Measurements from ENCODE around the gene TIMP1.
"Not testable (repeated sequence)": the region's sequence is repeated elsewhere in the genome, so short reads cannot be mapped to it uniquely, and the experiment has no call there.

The TIMP1 gene

GRCh38 chrX:47603125-47603524, 20.9 kb downstream of the TIMP1 start:
- H3K27ac ChIP-seq (ENCODE audit: low read depth, low read length); H3K36me3 ChIP-seq (ENCODE audit: control insufficient read depth in 1 of 2, insufficient read depth in 2 of 2, low read length in 2 of 2); H3K4me3 ChIP-seq (ENCODE audit: low read depth in 1 of 2, low read length in 2 of 2); H3K9me3 ChIP-seq (ENCODE audit: control insufficient read depth in 1 of 2, low read length in 2 of 2); H3K9ac ChIP-seq (ENCODE audit: low read depth in 1 of 2, low read length in 2 of 2); H3K27me3 ChIP-seq (ENCODE audit: control insufficient read depth in 1 of 2, insufficient read depth in 2 of 2, low read length in 2 of 2); H3K4me1 ChIP-seq (ENCODE audit: control insufficient read depth in 1 of 2, insufficient read depth in 2 of 2, low read length in 2 of 2): not testable (repeated sequence)

GRCh38 chrX:47605024-47605423, 22.8 kb downstream of the TIMP1 start:
- H3K27me3 ChIP-seq (ENCODE audit: control insufficient read depth in 1 of 2, insufficient read depth in 2 of 2, low read length in 2 of 2) = no peaks in the 10 kb centered on the region
- H3K9ac ChIP-seq (ENCODE audit: low read depth in 1 of 2, low read length in 2 of 2) = no peak overlapping the region
- no peak overlapping the region for H3K27ac ChIP-seq (ENCODE audit: low read depth, low read length)
- no peaks in the 10 kb centered on the region for H3K9me3 ChIP-seq (ENCODE audit: control insufficient read depth in 1 of 2, low read length in 2 of 2)
- H3K36me3 ChIP-seq (ENCODE audit: control insufficient read depth in 1 of 2, insufficient read depth in 2 of 2, low read length in 2 of 2) = no peaks in the 10 kb centered on the region
- H3K4me3 ChIP-seq (ENCODE audit: low read depth in 1 of 2, low read length in 2 of 2) = no peak overlapping the region
- H3K4me1 ChIP-seq (ENCODE audit: control insufficient read depth in 1 of 2, insufficient read depth in 2 of 2, low read length in 2 of 2) = no peaks in the 10 kb centered on the region

GRCh38 chrX:47607091-47607490, 24.9 kb downstream of the TIMP1 start:
- H3K27me3 ChIP-seq (ENCODE audit: control insufficient read depth in 1 of 2, insufficient read depth in 2 of 2, low read length in 2 of 2) = no peaks in the 10 kb centered on the region
- no peaks in the 10 kb centered on the region for H3K9me3 ChIP-seq (ENCODE audit: control insufficient read depth in 1 of 2, low read length in 2 of 2)
- H3K4me3 ChIP-seq (ENCODE audit: low read depth in 1 of 2, low read length in 2 of 2) = no peak overlapping the region
- no peak overlapping the region for H3K27ac ChIP-seq (ENCODE audit: low read depth, low read length)
- H3K9ac ChIP-seq (ENCODE audit: low read depth in 1 of 2, low read length in 2 of 2) = no peak overlapping the region
- no peaks in the 10 kb centered on the region for H3K36me3 ChIP-seq (ENCODE audit: control insufficient read depth in 1 of 2, insufficient read depth in 2 of 2, low read length in 2 of 2)
- no peaks in the 10 kb centered on the region for H3K4me1 ChIP-seq (ENCODE audit: control insufficient read depth in 1 of 2, insufficient read depth in 2 of 2, low read length in 2 of 2)

- Histone ChIP-seq H3K36me3 (ENCODE audit: control insufficient read depth in 1 of 2, insufficient read depth in 2 of 2, low read length in 2 of 2) (no peaks in the 10 kb centered on the region), H3K27ac (ENCODE audit: low read depth, low read length) (no peak overlapping the region), H3K9ac (ENCODE audit: low read depth in 1 of 2, low read length in 2 of 2) (no peak overlapping the region), H3K9me3 (ENCODE audit: control insufficient read depth in 1 of 2, low read length in 2 of 2) (no peaks in the 10 kb centered on the region), H3K4me1 (ENCODE audit: control insufficient read depth in 1 of 2, insufficient read depth in 2 of 2, low read length in 2 of 2) (no peaks in the 10 kb centered on the region), H3K4me3 (ENCODE audit: low read depth in 1 of 2, low read length in 2 of 2) (no peak overlapping the region), H3K27me3 (ENCODE audit: control insufficient read depth in 1 of 2, insufficient read depth in 2 of 2, low read length in 2 of 2) (no peaks in the 10 kb centered on the region)
Measured at GRCh38 chrX:47608130-47608810, 26.0 kb downstream of the TIMP1 start.

- no peaks in the 10 kb centered on the region for H3K27me3 ChIP-seq (ENCODE audit: control insufficient read depth in 1 of 2, insufficient read depth in 2 of 2, low read length in 2 of 2)
- no peak overlapping the region for H3K9ac ChIP-seq (ENCODE audit: low read depth in 1 of 2, low read length in 2 of 2)
Measured at GRCh38 chrX:47610511-47610910, 28.3 kb downstream of the TIMP1 start.

GRCh38 chrX:47611489-47611888, 29.3 kb downstream of the TIMP1 start:
- H3K27me3 ChIP-seq (ENCODE audit: control insufficient read depth in 1 of 2, insufficient read depth in 2 of 2, low read length in 2 of 2) = no peaks in the 10 kb centered on the region
- no peaks in the 10 kb centered on the region for H3K4me1 ChIP-seq (ENCODE audit: control insufficient read depth in 1 of 2, insufficient read depth in 2 of 2, low read length in 2 of 2)
- no peak overlapping the region for H3K27ac ChIP-seq (ENCODE audit: low read depth, low read length)
- no peak overlapping the region for H3K4me3 ChIP-seq (ENCODE audit: low read depth in 1 of 2, low read length in 2 of 2)
- H3K9ac ChIP-seq (ENCODE audit: low read depth in 1 of 2, low read length in 2 of 2) = no peak overlapping the region
- no peaks in the 10 kb centered on the region for H3K9me3 ChIP-seq (ENCODE audit: control insufficient read depth in 1 of 2, low read length in 2 of 2)
- H3K36me3 ChIP-seq (ENCODE audit: control insufficient read depth in 1 of 2, insufficient read depth in 2 of 2, low read length in 2 of 2) = no peaks in the 10 kb centered on the region

More at GRCh38 chrX:47610511-47610910, 28.3 kb downstream of the TIMP1 start:
- H3K36me3 ChIP-seq (ENCODE audit: control insufficient read depth in 1 of 2, insufficient read depth in 2 of 2, low read length in 2 of 2) = no peaks in the 10 kb centered on the region
- H3K4me3 ChIP-seq (ENCODE audit: low read depth in 1 of 2, low read length in 2 of 2) = no peak overlapping the region
- H3K9me3 ChIP-seq (ENCODE audit: control insufficient read depth in 1 of 2, low read length in 2 of 2) = no peaks in the 10 kb centered on the region
- no peak overlapping the region for H3K27ac ChIP-seq (ENCODE audit: low read depth, low read length)
- no peaks in the 10 kb centered on the region for H3K4me1 ChIP-seq (ENCODE audit: control insufficient read depth in 1 of 2, insufficient read depth in 2 of 2, low read length in 2 of 2)

- Histone ChIP-seq H3K9ac (ENCODE audit: low read depth in 1 of 2, low read length in 2 of 2) (no peak overlapping the region), H3K27me3 (ENCODE audit: control insufficient read depth in 1 of 2, insufficient read depth in 2 of 2, low read length in 2 of 2) (no peaks in the 10 kb centered on the region), H3K36me3 (ENCODE audit: control insufficient read depth in 1 of 2, insufficient read depth in 2 of 2, low read length in 2 of 2) (no peaks in the 10 kb centered on the region), H3K4me1 (ENCODE audit: control insufficient read depth in 1 of 2, insufficient read depth in 2 of 2, low read length in 2 of 2) (no peaks in the 10 kb centered on the region), H3K4me3 (ENCODE audit: low read depth in 1 of 2, low read length in 2 of 2) (no peak overlapping the region), H3K9me3 (ENCODE audit: control insufficient read depth in 1 of 2, low read length in 2 of 2) (no peaks in the 10 kb centered on the region), H3K27ac (ENCODE audit: low read depth, low read length) (no peak overlapping the region)
Measured at GRCh38 chrX:47611926-47612325, 29.7 kb downstream of the TIMP1 start.

- Histone ChIP-seq H3K27me3 (ENCODE audit: control insufficient read depth in 1 of 2, insufficient read depth in 2 of 2, low read length in 2 of 2) (no peaks in the 10 kb centered on the region), H3K27ac (ENCODE audit: low read depth, low read length) (no peak overlapping the region), H3K4me3 (ENCODE audit: low read depth in 1 of 2, low read length in 2 of 2) (no peak overlapping the region), H3K9me3 (ENCODE audit: control insufficient read depth in 1 of 2, low read length in 2 of 2) (no peaks in the 10 kb centered on the region), H3K36me3 (ENCODE audit: control insufficient read depth in 1 of 2, insufficient read depth in 2 of 2, low read length in 2 of 2) (no peaks in the 10 kb centered on the region), H3K9ac (ENCODE audit: low read depth in 1 of 2, low read length in 2 of 2) (no peak overlapping the region), H3K4me1 (ENCODE audit: control insufficient read depth in 1 of 2, insufficient read depth in 2 of 2, low read length in 2 of 2) (no peaks in the 10 kb centered on the region)
Measured at GRCh38 chrX:47612418-47612817, 30.2 kb downstream of the TIMP1 start.

GRCh38 chrX:47613082-47613481, 30.8 kb downstream of the TIMP1 start:
- H3K9me3 ChIP-seq (ENCODE audit: control insufficient read depth in 1 of 2, low read length in 2 of 2) = no peaks in the 10 kb centered on the region
- H3K9ac ChIP-seq (ENCODE audit: low read depth in 1 of 2, low read length in 2 of 2) = no peak overlapping the region
- H3K27ac ChIP-seq (ENCODE audit: low read depth, low read length) = no peak overlapping the region
- no peaks in the 10 kb centered on the region for H3K27me3 ChIP-seq (ENCODE audit: control insufficient read depth in 1 of 2, insufficient read depth in 2 of 2, low read length in 2 of 2)
- no peaks in the 10 kb centered on the region for H3K36me3 ChIP-seq (ENCODE audit: control insufficient read depth in 1 of 2, insufficient read depth in 2 of 2, low read length in 2 of 2)
- H3K4me3 ChIP-seq (ENCODE audit: low read depth in 1 of 2, low read length in 2 of 2) = no peak overlapping the region
- H3K4me1 ChIP-seq (ENCODE audit: control insufficient read depth in 1 of 2, insufficient read depth in 2 of 2, low read length in 2 of 2) = no peaks in the 10 kb centered on the region

- no peaks in the 10 kb centered on the region for H3K27me3 ChIP-seq (ENCODE audit: control insufficient read depth in 1 of 2, insufficient read depth in 2 of 2, low read length in 2 of 2)
- H3K27ac ChIP-seq (ENCODE audit: low read depth, low read length) = no peak overlapping the region
- no peaks in the 10 kb centered on the region for H3K9me3 ChIP-seq (ENCODE audit: control insufficient read depth in 1 of 2, low read length in 2 of 2)
- no peak overlapping the region for H3K9ac ChIP-seq (ENCODE audit: low read depth in 1 of 2, low read length in 2 of 2)
- H3K36me3 ChIP-seq (ENCODE audit: control insufficient read depth in 1 of 2, insufficient read depth in 2 of 2, low read length in 2 of 2) = no peaks in the 10 kb centered on the region
- H3K4me1 ChIP-seq (ENCODE audit: control insufficient read depth in 1 of 2, insufficient read depth in 2 of 2, low read length in 2 of 2) = no peaks in the 10 kb centered on the region
- no peak overlapping the region for H3K4me3 ChIP-seq (ENCODE audit: low read depth in 1 of 2, low read length in 2 of 2)
Measured at GRCh38 chrX:47614618-47615017, 32.4 kb downstream of the TIMP1 start.
